GM12875 (cell line): ENCODE results near the gene WNT9A.

Experiments
- H3K4me3 ChIP-seq: one replicate; pipeline ENCODE4 v1.5.1; 2011; ENCODE audit warnings: low read depth, low read length, control low read depth
- TF ChIP-seq, protein P1 (sequence below): IDR thresholded peaks from 2 replicates; pipeline ENCODE4 v1.5.1; 2011; ENCODE audit warnings: low read depth, mild to moderate bottlenecking, control low read depth, inconsistent platforms, low read length, moderate library complexity, borderline replicate concordance; ENCODE audit not compliant: insufficient read depth

The WNT9A gene

GRCh38 chr1:227928811-227929375, 18.8 kb downstream of the WNT9A start:
- no peak overlapping the region for H3K4me3 ChIP-seq
- TF ChIP-seq, protein P1, sequence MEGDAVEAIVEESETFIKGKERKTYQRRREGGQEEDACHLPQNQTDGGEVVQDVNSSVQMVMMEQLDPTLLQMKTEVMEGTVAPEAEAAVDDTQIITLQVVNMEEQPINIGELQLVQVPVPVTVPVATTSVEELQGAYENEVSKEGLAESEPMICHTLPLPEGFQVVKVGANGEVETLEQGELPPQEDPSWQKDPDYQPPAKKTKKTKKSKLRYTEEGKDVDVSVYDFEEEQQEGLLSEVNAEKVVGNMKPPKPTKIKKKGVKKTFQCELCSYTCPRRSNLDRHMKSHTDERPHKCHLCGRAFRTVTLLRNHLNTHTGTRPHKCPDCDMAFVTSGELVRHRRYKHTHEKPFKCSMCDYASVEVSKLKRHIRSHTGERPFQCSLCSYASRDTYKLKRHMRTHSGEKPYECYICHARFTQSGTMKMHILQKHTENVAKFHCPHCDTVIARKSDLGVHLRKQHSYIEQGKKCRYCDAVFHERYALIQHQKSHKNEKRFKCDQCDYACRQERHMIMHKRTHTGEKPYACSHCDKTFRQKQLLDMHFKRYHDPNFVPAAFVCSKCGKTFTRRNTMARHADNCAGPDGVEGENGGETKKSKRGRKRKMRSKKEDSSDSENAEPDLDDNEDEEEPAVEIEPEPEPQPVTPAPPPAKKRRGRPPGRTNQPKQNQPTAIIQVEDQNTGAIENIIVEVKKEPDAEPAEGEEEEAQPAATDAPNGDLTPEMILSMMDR: no peak

GRCh38 chr1:227927971-227928741, 19.6 kb downstream of the WNT9A start:
- TF ChIP-seq, protein P1: no peak
- H3K4me3 ChIP-seq: no peak overlapping the region

- H3K4me3 ChIP-seq: no peak overlapping the region
- TF ChIP-seq, protein P1: no peak
Observed at GRCh38 chr1:227926896-227927885, 20.5 kb downstream of the WNT9A start.

DNA sequence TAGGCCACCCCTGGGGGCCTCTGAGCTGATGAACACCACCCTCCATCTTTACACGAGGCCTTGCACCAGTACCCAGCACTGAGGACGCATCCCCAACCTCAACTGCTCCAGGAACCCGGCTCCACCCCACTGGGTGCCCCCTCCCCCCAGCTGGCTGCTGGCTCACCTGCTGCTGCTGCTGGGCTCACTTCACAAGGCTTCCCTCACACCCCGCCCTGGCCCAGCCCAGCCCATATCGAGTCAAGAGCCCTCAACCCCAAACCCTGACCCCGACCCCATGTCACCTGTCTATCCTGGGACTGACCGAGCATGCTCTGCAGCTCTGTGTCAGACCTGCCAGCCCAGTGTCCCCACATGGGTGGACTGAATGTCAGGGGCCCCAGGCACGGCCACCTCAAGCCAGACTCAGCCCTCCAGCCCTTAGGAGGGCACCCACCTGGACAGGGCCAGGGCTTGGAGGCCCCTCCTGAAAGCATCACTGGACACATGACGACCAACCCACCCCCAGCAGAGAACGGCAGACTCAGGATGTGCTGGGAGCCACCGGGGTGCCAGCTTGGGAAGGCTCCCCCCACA, 21.4 kb downstream of the WNT9A start:
- TF ChIP-seq, protein P1: no peak
- no peak overlapping the region for H3K4me3 ChIP-seq

DNA sequence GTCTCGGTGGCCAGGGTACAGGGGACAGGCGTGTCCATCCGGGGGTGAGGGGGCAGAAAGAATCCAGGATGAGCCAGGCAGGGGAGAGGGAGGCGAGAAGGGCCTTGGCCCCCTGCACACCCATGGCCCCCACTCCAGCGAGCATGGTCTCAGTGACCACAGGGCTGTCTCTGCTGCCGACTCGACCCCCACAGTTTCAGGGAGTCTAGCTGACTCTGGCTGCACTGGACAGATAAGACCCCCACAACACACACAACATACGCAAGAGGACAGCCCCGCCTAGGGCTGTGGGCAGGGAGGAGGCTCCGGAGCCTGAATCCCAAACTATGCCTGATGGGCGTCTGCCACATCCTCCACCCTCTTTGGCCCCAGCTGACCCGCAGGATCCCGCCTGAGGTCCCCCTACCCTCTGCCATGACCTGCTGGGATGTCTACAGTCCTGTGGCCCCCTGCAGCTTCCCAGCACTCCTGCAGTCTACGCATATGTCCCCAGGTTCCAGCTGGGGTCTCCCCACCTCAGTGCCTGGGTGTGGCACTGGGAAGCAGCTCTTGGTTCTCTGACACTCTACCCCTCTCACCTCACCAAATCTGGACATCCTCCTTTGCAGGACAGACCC, 22.0 kb downstream of the WNT9A start:
- no peak overlapping the region for H3K4me3 ChIP-seq
- TF ChIP-seq, protein P1: no peak

DNA sequence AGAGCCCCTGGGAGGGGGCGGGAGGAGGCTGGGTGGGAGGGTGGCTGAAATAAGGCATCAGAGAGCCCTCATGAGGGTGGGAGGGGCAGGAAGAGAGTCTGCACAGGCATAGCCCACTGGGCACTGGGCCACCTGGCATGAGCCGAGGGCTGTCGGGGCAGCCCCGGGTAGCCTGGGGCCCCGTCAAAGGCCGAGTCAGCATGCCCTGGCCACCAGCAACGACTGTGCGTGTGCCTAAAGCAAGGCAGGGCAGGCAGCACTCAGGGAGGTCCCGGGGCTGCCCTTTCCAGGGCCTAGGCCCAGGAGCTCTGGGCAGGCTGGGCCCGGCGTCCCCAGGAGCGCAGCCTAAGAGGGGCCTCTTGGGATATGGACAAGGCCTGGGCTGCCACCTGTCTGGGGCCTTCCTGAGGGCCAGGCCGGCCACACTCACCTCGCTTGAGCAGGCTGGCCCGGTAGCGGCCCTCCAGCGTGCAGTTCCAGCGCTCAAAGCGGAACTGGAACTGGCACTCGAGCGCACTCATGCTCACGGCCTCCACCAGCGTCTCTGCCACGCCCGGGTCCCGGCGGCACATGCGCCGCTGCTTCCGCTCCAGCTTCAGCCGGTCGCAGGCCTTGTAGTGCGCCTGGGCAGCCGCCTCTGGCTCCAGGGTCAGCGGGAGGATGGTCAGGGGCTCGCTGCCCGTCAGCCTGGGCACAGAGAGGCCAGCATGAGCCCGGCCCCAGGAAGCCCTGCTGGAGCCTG, 22.7 kb downstream of the WNT9A start:
- TF ChIP-seq, protein P1: no peak
- H3K4me3 ChIP-seq: no peak overlapping the region
